ENCODE data around the gene FKBP9.
"Not testable (repeated sequence)": the region's sequence is repeated elsewhere in the genome, so short reads cannot be mapped to it uniquely, and the experiment has no call there.

DNA sequence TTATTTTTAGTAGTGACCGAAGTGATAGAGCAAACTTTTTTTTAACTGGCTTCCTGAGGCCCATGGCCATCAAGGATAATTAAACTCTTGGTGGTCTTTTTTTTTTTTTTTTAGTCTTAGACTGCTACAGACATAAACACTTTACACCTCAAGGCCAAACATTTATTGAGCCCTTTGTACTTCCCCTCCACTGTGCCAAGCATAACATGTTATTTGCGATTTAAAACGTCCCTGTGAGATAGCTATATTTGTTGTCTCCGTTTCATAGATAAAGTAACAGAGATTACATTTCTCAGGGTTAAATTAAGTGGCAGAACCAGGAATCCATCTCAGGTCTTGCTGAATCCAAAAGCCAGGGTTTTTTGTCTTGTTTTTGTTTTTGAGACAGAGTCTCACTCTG is 42.1 kb downstream of the FKBP9 start:
- not testable (repeated sequence) for TF ChIP-seq ZNF423 (CRISPR knock-in tag; IDR thresholded peaks at IDR 0.05); ZNF263 (CRISPR knock-in tag; IDR thresholded peaks at IDR 0.05; ENCODE audit: low read depth); NFE2L1 (CRISPR knock-in tag; IDR thresholded peaks at IDR 0.05); CREB1 (CRISPR knock-in tag; IDR thresholded peaks at IDR 0.05); TEAD1 (CRISPR knock-in tag; IDR thresholded peaks at IDR 0.05); NR2C2 (CRISPR knock-in tag; IDR thresholded peaks at IDR 0.05); NFYB (CRISPR knock-in tag; conservative IDR thresholded peaks at IDR 0.05; ENCODE audit: low read depth); SMAD3 (CRISPR knock-in tag; IDR thresholded peaks at IDR 0.05; ENCODE audit: borderline replicate concordance)
- TF ChIP-seq, protein P1, sequence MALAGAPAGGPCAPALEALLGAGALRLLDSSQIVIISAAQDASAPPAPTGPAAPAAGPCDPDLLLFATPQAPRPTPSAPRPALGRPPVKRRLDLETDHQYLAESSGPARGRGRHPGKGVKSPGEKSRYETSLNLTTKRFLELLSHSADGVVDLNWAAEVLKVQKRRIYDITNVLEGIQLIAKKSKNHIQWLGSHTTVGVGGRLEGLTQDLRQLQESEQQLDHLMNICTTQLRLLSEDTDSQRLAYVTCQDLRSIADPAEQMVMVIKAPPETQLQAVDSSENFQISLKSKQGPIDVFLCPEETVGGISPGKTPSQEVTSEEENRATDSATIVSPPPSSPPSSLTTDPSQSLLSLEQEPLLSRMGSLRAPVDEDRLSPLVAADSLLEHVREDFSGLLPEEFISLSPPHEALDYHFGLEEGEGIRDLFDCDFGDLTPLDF (CRISPR knock-in tag; IDR thresholded peaks at IDR 0.05) = not testable (repeated sequence)
- TF ChIP-seq, protein P2, sequence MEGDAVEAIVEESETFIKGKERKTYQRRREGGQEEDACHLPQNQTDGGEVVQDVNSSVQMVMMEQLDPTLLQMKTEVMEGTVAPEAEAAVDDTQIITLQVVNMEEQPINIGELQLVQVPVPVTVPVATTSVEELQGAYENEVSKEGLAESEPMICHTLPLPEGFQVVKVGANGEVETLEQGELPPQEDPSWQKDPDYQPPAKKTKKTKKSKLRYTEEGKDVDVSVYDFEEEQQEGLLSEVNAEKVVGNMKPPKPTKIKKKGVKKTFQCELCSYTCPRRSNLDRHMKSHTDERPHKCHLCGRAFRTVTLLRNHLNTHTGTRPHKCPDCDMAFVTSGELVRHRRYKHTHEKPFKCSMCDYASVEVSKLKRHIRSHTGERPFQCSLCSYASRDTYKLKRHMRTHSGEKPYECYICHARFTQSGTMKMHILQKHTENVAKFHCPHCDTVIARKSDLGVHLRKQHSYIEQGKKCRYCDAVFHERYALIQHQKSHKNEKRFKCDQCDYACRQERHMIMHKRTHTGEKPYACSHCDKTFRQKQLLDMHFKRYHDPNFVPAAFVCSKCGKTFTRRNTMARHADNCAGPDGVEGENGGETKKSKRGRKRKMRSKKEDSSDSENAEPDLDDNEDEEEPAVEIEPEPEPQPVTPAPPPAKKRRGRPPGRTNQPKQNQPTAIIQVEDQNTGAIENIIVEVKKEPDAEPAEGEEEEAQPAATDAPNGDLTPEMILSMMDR (IDR thresholded peaks at IDR 0.05) = not testable (repeated sequence)
- TF ChIP-seq, protein P3, sequence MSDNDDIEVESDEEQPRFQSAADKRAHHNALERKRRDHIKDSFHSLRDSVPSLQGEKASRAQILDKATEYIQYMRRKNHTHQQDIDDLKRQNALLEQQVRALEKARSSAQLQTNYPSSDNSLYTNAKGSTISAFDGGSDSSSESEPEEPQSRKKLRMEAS (CRISPR knock-in tag; IDR thresholded peaks at IDR 0.05) = not testable (repeated sequence)
- TF ChIP-seq, protein P4, sequence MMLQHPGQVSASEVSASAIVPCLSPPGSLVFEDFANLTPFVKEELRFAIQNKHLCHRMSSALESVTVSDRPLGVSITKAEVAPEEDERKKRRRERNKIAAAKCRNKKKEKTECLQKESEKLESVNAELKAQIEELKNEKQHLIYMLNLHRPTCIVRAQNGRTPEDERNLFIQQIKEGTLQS (CRISPR knock-in tag; conservative IDR thresholded peaks at IDR 0.05) = not testable (repeated sequence)

All from WTC11 (cell line).